HG03095 (cell line): ENCODE results near the gene HECA.
A peak's percentile ranks its signal among the peaks of the same experiment; 100 is the strongest.
"Not testable (repeated sequence)": the region's sequence is repeated elsewhere in the genome, so short reads cannot be mapped to it uniquely, and the experiment has no call there.

ENCODE experiments used
- ATAC-seq: cut with Tn5 transposase; IDR thresholded peaks from one replicate; pipeline ENCODE4 v1.9.1; 2021; ENCODE audit warnings: moderate library complexity; ENCODE audit not compliant: unreplicated experiment

Gene HECA

DNA sequence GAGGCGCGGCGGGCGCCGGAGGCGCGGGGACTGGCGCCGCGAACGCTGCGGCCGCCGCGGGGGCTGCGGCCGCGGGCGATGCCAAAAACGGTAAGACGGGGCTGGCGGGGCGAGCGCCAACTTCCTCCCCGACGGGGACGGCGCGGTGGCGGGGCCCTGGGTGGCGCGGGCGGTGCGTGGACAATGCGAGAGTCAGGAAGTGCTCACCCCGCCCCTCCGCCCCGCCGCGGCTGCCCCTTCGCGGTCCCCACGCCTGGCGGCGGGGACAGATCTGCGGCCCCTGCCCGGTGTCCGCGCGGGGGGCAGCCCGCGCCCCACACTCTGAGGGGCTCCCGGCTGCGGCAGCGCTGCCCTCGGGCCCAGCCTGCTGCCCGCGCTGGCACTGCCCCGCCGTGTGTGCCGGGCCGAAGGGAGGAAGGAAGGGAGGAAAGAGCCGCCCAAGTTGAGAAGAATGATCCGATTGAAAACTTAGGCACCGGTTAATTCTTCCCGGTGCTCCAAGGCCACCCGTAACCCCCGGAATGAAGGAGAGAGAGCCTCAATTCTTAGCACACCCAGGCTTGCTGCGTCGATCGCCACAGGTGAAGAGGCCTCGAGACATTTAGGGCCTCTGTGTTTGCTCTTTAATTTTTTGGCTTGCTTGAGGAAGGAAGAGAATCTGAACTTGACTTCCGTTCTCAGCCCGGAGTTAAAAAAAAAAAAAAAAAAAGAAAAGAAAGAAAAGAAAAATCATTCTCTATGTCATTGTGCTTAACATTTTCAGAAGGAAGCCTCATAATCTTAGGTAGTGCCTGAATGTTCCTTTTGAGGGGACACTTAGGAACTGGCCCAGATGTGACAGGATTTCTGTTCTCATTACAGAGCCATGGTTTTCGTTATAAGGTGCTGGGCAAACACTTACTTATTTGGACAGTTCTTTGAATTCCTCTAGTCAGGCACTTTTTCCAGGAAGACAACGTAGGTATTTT, 982 bp downstream of the HECA start:
- peak; percentile 34 for ATAC-seq

DNA sequence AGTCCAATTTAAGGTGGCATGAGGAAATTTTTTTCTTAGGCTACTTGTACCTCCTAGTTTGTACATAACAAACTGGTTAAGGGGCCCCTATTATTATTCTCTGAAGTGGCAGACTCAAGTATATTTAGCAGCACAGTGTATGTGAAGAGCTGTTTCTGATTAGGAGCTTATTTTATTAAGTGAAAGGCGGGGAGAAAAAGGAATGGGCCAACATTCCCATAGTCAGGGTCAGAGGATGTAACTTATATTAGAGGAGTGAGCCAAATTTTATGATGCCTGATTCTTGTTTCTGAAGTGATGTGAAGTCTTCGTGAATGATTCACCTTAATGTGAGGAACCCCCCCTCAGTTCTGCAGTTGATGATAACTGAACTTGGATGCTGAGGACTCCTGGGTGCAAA, 2.8 kb downstream of the HECA start:
- no peak for ATAC-seq

DNA sequence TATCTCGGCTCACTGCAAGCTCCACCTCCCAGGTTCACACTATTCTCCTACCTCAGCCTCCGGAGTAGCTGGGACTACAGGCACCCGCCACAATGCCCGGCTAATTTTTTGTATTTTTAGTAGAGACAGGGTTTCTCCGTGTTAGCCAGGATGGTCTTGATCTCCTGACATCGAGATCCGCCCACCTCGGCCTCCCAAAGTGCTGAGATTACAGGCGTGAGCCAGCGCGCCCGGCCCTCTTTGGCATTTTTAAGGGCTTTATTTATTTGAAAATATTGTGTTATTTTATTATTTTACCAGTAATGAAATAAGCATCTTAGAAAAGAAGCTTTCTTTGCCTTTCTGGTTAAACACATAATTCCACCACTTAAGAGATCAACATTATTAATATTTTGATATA, 6.0 kb downstream of the HECA start:
- ATAC-seq, result not testable (repeated sequence)

DNA sequence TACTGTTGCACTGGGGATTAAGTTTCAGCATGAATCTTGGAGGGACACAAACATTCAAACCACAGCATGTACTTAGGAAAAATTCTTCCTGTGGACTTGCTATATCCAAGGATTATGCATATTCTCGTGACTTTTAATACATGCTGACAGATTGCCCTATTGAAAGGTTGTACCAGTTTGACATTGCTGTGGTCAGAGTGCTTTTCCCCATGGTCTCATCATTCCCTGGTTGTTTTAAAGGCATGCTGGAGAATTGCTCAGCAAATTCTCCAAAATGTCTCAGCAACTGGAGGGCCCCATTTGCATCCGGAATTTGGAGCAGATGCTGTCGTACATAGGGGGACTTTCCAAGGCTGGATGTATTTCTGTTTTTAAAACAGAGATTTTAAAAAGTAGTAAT, 7.4 kb downstream of the HECA start:
- no peak for ATAC-seq

DNA sequence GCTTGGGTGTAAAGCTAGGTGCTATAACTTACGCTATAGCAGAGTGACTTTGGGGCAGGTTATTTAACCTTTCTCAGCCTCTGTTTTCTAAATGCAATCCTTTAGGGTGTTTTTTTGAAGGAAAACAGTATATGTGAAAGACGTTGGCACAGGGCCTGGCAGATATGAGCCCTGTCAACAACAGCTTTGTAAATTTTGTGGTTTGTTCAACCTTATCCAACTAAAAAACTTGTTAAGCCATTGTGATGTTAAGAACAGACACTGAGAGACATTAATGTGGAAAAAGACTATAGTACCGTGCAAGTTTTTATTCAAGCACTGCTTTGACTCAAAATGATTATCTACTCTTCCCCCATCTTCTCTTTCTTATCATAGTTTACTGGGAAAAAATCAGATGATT, 8.2 kb downstream of the HECA start:
- ATAC-seq, result no peak

DNA sequence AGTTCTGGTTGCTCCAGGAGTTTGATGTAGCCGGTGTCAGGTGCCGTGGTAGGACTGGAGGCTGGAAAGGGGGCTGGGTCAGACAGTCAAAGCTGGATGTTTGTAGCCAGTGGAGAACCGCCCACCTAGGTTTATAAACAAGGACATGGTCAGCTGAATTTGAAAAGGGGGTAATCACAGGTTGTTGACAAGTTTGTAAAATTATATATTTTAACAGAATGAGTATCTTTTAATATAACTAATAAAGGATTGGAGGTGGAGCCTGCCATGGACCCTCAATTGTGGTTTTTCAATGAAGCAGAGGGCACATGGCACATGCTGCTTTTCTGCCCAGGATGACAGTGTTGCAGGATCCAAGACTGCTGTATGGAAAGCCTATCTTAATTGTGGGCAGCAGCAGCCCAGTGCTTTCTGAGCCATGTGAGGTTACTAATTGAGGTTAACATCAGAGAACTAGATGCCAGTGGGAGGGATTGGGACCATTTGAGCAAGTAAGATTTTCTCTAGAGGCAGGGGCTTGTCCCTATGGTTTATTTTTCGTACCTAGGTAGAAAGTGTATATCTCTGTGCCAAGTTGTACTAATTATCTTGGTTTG, 9.7 kb downstream of the HECA start:
- ATAC-seq, result no peak

DNA sequence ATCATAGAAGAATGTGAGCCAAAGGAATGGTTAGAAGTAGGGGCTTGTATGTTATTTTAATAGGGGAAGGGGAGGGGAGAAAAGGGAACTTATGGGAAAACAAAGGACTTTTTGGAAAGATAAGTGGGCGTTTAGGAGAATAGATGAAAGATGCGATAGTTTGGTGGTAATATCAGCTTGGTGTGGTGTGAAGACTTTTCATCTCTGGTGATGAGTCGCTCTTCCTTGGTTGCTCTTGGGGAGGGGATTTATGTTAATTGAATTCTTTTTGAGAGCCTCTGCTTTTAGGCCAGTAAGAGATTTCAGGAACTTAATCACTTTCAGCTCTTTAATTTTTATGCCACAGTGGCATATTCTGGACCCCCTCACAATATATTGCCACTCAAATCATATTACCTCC, 10.8 kb downstream of the HECA start:
- ATAC-seq, result no peak

DNA sequence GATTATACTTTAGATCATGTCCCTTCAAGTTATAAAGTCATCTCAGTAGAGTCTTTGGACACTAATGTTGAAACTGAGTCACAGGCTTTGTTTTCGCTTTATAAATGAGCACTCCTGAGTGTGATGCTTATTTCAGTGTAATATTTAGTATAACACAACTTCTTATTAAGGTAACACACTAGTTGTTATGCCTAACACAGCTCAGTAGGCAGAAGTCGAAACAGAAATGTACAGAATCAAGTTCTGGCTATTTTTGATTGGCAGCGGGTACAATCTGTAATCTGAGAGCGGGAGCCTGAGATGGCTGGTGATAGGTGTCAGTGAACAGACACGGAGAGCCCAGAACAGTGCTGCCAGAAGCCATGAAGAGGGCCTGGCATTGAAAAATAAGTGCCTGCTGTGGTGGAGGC, 11.4 kb downstream of the HECA start:
- no peak for ATAC-seq

DNA sequence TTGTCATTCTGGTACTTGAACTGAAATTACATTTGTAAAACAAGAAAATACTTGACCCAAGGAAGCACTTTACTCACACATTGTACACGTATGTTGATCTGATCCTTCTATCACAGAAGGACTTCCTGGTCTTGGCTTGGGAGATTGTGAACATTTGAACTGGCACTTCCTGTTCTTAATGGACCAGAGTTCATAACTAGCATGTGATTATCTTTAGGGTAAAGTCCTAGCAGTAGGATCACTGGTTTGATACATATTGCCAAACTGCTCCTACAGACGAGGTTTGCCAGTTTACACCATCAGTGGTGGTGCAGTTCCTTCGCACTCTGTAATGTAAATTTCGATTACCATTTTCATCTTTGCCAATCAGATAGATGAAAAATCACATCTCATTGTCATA, 12.7 kb downstream of the HECA start:
- ATAC-seq, result no peak

DNA sequence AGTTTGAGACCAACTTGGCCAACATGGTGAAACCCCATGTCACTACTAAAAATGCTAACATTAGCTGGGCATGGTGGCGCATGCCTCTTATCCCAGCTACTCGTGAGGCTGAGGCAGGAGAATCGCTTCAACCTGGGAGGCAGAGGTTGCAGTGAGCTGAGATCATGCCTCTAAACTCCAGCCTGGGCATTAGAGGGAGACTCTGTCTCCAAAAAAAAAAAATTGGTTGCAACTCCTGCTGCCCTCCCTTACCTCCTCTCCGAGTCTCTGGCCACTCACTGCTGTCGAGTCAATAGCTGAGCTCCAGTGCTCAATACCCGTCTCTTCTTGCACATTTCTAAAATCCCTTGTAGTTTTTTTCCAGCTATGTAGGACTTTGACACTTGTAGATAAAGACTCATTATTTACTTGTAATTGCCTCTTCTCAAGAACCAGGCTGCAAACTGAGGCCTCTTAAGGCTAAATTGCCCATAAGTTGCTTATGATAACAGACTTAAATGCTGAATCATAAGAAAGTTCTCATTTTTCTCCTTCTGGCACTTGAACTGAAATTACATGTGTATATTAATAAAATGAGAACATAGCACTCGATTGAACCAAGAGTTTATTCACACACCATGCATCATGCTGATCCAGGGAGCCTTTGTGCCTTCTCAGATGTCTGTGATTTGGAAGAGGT, 13.8 kb downstream of the HECA start:
- no peak for ATAC-seq

DNA sequence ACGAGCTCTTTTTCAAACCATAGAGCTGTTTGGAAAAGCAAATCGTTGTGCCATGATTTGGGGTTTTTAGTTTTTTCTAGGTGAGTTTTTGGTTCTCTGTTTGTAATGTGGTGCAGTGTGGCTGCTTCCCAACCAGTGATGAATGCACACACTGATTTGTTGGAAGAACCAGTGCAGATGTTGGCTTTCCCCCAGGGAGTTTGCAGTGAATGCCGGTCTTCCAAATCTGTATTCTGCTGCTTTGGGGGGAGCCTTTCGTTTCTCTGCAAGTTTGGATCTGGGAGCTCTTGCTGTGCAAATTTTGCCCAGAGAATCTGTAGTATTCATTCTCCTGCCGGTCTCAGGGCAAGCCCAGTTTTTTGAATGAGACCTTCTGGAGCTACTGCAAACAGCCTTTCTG, 14.5 kb downstream of the HECA start:
- no peak for ATAC-seq

DNA sequence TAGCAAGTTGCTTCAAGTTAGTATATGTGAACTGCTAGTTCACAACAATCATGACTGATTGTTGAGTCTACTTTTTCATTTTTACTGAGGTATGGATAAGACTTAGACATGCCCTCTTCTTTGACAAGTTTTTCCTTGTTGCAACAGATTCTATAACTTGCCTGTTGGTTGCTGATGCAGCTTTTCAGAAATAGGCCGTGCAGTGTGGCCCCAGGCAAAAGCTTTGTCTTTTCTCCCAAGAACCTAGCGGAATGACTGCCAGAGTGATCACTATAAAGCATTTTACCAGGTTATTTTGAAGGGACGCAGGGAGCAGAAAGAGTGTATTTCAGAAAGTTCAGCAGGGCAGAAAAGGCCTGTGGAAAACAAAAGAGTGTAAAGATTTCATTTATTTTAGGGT, 16.0 kb downstream of the HECA start:
- ATAC-seq, result no peak

DNA sequence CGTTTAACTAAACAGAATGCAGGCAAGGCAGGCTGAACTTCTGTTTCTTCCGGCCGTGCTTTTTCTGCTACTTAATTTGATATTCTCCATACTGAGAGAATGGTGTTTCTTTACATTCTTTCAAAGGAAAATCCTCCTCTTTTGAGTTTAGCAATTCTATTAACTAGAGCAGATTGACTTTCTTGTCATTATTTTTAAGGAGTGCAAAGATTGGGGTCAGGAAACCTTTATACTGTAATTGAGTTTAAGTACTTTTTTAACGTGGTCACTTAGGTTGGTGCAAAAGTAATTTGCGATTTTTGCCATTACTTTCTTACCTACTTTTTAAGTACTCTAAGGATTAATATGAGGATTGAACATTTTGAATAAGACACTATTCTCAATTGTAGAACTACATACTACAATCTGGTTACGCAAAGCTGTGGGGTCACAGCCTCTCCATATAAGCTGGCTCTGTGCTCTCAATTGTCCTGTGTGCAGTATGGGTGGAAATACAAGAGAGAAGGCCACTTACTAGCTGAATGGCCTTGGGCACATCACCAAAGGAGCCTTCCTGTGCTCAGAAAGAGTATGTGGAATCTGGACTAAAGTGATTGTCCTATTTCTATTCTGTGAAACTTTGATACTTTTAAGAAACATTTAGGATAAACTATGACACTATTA, 16.7 kb downstream of the HECA start:
- no peak for ATAC-seq

DNA sequence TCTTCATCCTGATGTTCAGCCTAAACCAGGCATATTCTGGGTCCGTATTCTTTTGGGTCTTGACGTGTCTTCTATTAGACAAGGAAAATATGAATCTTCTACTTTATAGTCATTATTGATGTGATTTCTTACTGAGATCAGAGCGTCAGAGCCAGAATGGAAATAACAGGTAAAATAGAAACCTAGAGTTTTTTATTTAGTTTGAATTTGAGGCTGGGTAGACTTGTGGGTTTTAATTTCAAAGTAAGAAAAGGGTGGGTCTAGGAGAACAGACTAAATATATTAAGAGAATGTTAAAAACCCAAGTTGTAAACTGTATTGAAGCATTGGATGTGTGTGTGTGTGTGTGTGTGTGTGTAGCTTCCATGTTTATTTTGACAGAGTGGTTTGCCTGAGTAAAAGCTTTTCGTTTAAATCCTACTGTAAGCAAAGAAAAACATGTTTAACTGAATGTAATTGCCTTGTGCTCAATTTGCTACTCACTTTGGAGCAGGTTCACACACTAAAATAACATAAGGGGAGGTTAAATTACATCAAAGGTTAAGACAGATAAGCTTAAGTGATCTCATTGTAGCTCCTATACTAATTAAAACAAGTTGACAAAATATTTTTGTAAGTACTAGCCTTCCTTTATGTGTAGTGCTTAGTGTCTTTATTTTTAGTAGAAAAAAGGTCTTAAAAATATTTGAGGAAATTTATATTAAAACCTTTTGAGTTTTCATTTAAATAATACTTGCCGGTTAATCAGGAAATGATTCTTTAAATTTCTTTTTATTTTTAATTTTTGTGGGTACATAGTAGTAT, 17.4 kb downstream of the HECA start:
- ATAC-seq, result no peak

DNA sequence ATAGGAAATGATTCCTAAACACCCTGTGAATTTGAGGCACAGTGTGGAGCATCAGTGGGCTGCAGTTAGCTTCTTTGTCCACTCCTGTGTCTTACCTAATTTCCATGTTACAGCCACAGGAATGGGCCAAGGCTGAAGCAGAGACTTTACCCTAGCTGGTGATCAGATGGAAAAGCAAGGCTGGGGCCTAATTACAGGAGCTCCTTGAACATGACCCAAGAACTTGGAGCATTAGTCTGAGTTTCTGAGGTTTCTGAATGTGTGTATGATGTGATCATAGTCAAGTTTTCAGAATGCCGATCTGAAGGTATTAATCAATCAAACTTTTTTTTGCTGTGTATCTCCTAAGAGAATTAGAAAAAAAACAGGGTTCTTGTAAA, 18.0 kb downstream of the HECA start:
- no peak for ATAC-seq

DNA sequence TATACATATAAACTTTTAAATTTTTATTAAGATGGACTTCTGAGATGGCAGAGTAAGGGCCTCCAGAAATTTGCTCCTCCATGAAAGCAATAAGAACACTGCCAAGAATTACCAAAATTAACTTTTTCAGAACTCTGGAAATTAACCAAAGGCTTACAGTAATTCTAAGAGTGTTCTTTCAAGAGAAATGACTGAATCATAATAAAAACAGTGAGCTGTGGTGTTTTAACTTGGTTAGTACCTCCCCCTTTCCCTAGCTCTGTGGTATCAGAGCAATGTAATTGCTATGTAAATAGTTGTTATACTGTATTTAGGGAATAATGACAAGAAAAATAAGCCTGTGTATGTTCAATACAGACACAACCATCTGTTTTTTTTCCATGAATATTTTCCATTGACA, 19.0 kb downstream of the HECA start:
- no peak for ATAC-seq

DNA sequence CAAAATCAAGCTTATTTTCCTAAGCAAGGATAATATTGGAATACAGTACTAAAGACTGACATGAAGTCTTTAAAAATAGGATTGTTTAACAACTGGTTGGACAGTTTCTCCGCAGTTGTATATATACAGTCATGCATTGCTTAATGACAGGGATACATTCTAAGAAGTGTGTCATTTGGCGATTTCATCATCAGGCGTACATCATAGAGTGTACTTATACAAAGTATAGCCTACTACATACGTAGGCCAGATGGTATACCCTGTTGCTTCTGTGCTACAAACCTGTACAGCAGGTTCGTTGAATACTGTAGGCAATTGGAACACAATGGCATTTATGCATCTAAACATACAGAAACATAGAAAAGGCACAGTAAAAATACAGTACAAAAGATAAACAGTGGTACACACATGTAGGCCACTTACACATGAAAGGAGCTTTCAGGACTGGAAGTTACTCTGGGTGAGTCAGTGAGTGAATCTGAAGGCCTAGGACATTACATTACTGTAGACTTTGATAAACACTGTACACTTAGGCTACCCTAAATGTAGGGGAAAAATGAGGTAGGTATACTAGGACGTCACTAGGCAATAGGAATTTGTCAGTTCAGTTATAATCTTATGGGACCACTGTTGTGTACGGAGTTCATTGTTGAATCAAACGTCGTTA, 20.1 kb downstream of the HECA start:
- no peak for ATAC-seq

DNA sequence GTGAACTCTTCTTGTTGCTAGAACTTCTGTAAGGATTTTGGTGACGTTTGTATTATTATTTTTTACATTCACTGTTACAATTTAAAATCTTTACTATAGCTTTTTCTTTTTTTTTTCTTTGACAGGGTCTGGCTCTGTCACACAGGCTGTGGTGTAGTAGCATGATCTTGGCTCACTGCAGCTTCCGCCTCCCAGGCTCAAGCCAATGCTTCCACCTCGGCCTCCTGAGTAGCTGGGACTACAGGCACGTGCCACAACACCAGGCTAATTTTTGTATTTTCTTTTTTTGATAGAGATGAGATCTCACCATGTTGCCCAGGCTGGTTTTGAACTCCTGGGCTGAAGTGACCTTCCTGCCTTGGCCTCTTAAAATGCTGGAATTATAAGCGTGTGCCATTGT, 21.2 kb downstream of the HECA start:
- ATAC-seq, result no peak

DNA sequence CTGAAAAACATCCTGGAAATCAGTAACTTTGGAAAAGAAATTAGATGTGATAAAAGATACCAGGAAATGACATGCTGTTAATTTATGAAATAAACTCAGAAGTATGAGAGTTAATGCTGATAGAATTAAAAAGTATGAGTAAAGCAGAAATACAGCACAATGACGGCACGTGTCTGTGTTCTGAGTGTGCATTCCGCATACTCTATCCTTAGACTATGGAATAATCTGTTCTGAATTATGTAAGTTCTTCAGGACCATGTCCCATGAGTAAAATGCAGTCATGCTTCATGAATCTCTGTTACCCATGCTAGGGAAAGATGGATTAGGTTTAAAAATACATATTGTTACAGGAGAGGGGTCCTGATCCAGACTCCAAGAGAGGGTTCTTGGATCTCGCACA, 21.7 kb downstream of the HECA start:
- no peak for ATAC-seq

DNA sequence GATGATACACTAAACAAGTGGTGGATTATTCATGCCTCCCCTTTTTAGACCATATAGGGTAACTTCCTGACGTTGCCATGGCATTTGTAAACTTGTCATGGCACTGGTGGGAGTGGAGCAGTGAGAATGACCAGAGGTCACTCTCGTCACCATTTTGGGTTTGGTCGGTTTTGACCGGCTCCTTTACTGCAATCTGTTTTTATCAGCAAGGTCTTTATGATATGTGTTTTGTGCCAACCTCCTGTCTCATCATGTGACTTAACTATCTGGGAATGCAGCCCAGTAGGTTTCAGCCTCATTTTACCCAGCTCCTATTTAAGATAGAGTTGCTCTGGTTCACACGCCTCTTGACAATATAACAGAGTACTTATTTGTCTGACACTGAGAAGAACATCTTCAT, 22.2 kb downstream of the HECA start:
- not testable (repeated sequence) for ATAC-seq
